MM.1S (cell line): ENCODE data around the gene TSC2.

Source experiments
- DNase-seq: peaks from one replicate; pipeline ENCODE4 v3.0.0-alpha.2; 2015
- H2AFZ ChIP-seq: fragments of 300-600 bp; sonication (generic); 2 replicates; pipeline ENCODE4 v1.6.0; 2016; ENCODE audit warnings: antibody characterized with exemption, low read length
- H3F3A ChIP-seq: fragments of 300-600 bp; sonication (generic); 2 replicates; pipeline ENCODE4 v1.6.1; 2016; ENCODE audit warnings: mild to moderate bottlenecking, antibody characterized with exemption, low read length, moderate library complexity, mixed read lengths; ENCODE audit not compliant: insufficient read depth
- H3K27ac ChIP-seq: fragments of 300-600 bp; sonication (generic); 2 replicates; pipeline ENCODE4 v1.5.1; 2016; ENCODE audit warnings: mild to moderate bottlenecking, low read length
- H3K27me3 ChIP-seq: fragments of 300-600 bp; sonication (generic); replicated peaks from 2 replicates; pipeline ENCODE4 v1.6.0; 2016; ENCODE audit warnings: low read length; ENCODE audit not compliant: insufficient read depth
- H3K36me3 ChIP-seq: fragments of 300-600 bp; sonication (generic); replicated peaks from 2 replicates; pipeline ENCODE4 v1.6.1; 2016; ENCODE audit warnings: mild to moderate bottlenecking, low read length, mixed read lengths; ENCODE audit not compliant: insufficient read depth
- H3K4me1 ChIP-seq: fragments of 300-600 bp; sonication (generic); 2 replicates; pipeline ENCODE4 v1.6.1; 2016; ENCODE audit warnings: low read length, mixed read lengths
- H3K4me2 ChIP-seq: fragments of 300-600 bp; sonication (generic); 2 replicates; pipeline ENCODE4 v1.6.0; 2016; ENCODE audit warnings: low read depth, low read length
- H3K4me3 ChIP-seq: fragments of 300-600 bp; sonication (generic); 2 replicates; pipeline ENCODE4 v1.5.1; 2016; ENCODE audit warnings: low read length, mixed read lengths
- H3K79me2 ChIP-seq: fragments of 300-600 bp; sonication (generic); 2 replicates; pipeline ENCODE4 v1.6.1; 2016; ENCODE audit warnings: mixed run types, low read length, mixed read lengths
- H3K9ac ChIP-seq: fragments of 300-600 bp; sonication (generic); 2 replicates; pipeline ENCODE4 v1.6.1; 2016; ENCODE audit warnings: low read length, mixed read lengths
- H3K9me2 ChIP-seq: fragments of 300-600 bp; sonication (generic); replicated peaks from 2 replicates; pipeline ENCODE4 v1.6.1; 2016; ENCODE audit warnings: mild to moderate bottlenecking, low read length, mixed read lengths; ENCODE audit not compliant: insufficient read depth
- H3K9me3 ChIP-seq: fragments of 300-600 bp; sonication (generic); replicated peaks from 2 replicates; pipeline ENCODE4 v1.6.1; 2016; ENCODE audit warnings: mild to moderate bottlenecking, low read length, mixed read lengths; ENCODE audit not compliant: insufficient read depth
- H4K20me1 ChIP-seq: fragments of 300-600 bp; sonication (generic); 2 replicates; pipeline ENCODE4 v1.6.1; 2016; ENCODE audit warnings: mild to moderate bottlenecking, low read length, moderate library complexity, mixed read lengths; ENCODE audit not compliant: insufficient read depth
- EZH2 ChIP-seq: fragments of 300-600 bp; sonication (generic); optimal IDR thresholded peaks from 2 replicates; pipeline ENCODE3; 2017; ENCODE audit warnings: low read depth, mild to moderate bottlenecking, antibody characterized with exemption, low read length, mixed read lengths
- EZH2phosphoT487 ChIP-seq: fragments of 300-600 bp; sonication (generic); IDR thresholded peaks from 2 replicates; pipeline ENCODE4 v1.6.1; 2018; ENCODE audit warnings: antibody characterized with exemption, low read length
- TF ChIP-seq, protein P1 (sequence below): fragments of 300-600 bp; sonication (generic); IDR thresholded peaks from 2 replicates; pipeline ENCODE4 v1.5.1; 2016; ENCODE audit warnings: antibody characterized with exemption, low read length, mixed read lengths

The TSC2 gene

GRCh38 chr16:2053211-2053610 is 5.4 kb downstream of the TSC2 start:
- no peak overlapping the region for H3K4me3 ChIP-seq
- peaks cover 4% of the 10 kb centered on the region for H3K4me1 ChIP-seq
- H3K9me3 ChIP-seq, result no peaks in the 10 kb centered on the region
- H4K20me1 ChIP-seq, result no peaks in the 10 kb centered on the region
- H3K27ac ChIP-seq, result no peak overlapping the region
- H3K27me3 ChIP-seq, result no peaks in the 10 kb centered on the region
- H2AFZ ChIP-seq, result no peak overlapping the region
- H3K36me3 ChIP-seq, result no peaks in the 10 kb centered on the region
- H3K9ac ChIP-seq, result no peak overlapping the region
- no peaks in the 10 kb centered on the region for H3K9me2 ChIP-seq
- no peak for DNase-seq
- H3K4me2 ChIP-seq, result no peak overlapping the region
- TF ChIP-seq EZH2phosphoT487, result no peak
- TF ChIP-seq, protein P1, sequence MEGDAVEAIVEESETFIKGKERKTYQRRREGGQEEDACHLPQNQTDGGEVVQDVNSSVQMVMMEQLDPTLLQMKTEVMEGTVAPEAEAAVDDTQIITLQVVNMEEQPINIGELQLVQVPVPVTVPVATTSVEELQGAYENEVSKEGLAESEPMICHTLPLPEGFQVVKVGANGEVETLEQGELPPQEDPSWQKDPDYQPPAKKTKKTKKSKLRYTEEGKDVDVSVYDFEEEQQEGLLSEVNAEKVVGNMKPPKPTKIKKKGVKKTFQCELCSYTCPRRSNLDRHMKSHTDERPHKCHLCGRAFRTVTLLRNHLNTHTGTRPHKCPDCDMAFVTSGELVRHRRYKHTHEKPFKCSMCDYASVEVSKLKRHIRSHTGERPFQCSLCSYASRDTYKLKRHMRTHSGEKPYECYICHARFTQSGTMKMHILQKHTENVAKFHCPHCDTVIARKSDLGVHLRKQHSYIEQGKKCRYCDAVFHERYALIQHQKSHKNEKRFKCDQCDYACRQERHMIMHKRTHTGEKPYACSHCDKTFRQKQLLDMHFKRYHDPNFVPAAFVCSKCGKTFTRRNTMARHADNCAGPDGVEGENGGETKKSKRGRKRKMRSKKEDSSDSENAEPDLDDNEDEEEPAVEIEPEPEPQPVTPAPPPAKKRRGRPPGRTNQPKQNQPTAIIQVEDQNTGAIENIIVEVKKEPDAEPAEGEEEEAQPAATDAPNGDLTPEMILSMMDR, result no peak
- no peak for TF ChIP-seq EZH2
- no peaks in the 10 kb centered on the region for H3F3A ChIP-seq
- H3K79me2 ChIP-seq, result peaks cover 16% of the 10 kb centered on the region

DNA sequence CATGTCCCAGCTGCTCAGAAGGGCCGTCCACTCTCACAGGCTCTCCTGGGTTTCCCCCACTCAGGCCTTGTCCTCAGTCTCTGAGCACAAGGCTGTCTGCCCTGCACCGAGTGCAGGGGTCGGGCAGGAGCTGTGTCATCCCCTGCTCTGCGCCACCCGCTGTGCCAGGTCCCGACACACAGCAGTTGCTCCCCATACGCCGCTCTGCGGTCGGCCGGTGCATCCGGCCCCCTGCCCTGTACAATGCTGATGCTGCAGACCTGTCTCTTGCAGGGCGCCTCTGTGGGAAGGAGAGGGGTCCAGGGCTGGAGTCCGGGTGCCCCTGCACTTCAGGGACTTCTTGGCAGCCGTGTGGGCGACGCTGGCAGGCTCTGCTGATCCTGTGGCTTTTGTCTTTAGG is 6.1 kb downstream of the TSC2 start:
- H3K4me1 ChIP-seq, result no peaks in the 10 kb centered on the region; the same call in 1 of the 2 replicates
- no peaks in the 10 kb centered on the region for H3K27me3 ChIP-seq
- no peak for DNase-seq
- peaks cover 9% of the 10 kb centered on the region for H3K79me2 ChIP-seq
- no peaks in the 10 kb centered on the region for H3K9me3 ChIP-seq
- H3K4me3 ChIP-seq, result no peak overlapping the region
- H3F3A ChIP-seq, result no peaks in the 10 kb centered on the region
- no peak overlapping the region for H3K27ac ChIP-seq
- H2AFZ ChIP-seq, result no peak overlapping the region
- H3K9ac ChIP-seq, result no peak overlapping the region
- TF ChIP-seq, protein P1, result no peak
- TF ChIP-seq EZH2phosphoT487 (no peak), EZH2 (no peak)
- no peaks in the 10 kb centered on the region for H3K9me2 ChIP-seq
- no peak overlapping the region for H3K4me2 ChIP-seq
- no peaks in the 10 kb centered on the region for H3K36me3 ChIP-seq
- no peaks in the 10 kb centered on the region for H4K20me1 ChIP-seq

DNA sequence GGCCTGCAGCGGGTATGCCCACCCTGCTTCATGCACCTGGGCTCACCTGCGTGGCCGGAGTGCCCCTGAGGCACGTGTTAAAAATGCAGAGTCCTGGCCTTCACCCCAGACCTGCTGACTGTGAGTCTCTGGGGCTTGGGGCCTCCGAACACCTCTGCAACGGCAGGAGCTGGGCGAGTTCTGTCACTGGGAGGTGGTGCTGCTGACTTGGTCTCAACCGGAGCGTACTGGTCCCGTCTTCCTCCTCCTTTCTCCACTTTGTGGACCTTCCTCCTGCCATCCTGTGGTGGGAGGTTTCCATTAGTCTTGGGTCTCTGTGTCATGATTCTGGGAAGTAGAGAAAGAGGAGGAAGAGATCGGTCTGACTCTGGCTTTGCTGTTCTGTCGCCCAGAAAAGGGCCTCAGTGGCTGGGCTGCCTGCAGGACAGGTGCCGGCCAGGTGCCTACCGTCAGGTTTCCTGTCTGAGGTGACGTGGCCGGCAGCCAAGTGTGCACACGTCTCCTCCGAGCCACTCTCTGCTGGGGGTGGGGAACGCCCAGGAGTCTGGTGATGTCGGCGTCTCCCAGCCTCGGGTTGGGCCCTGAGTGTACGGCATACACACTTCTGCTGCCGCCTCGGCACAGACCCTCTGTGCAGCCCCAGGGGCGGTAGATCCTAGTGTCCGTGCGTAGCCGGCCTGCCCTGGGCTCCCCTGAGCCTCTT is 6.9 kb downstream of the TSC2 start:
- H3K9ac ChIP-seq, result no peak overlapping the region
- H3K4me2 ChIP-seq, result no peak overlapping the region
- H3K36me3 ChIP-seq, result no peaks in the 10 kb centered on the region
- H3K27me3 ChIP-seq, result no peaks in the 10 kb centered on the region
- H3K4me1 ChIP-seq, result no peaks in the 10 kb centered on the region
- H3K4me3 ChIP-seq, result no peak overlapping the region
- H3K27ac ChIP-seq, result no peak overlapping the region
- H3K9me2 ChIP-seq, result no peaks in the 10 kb centered on the region
- H4K20me1 ChIP-seq, result no peaks in the 10 kb centered on the region
- no peaks in the 10 kb centered on the region for H3F3A ChIP-seq
- H3K9me3 ChIP-seq, result no peaks in the 10 kb centered on the region
- DNase-seq, result no peak
- peaks cover 1% of the 10 kb centered on the region; the same call in 1 of the 2 replicates for H3K79me2 ChIP-seq
- no peak overlapping the region for H2AFZ ChIP-seq
- TF ChIP-seq EZH2phosphoT487 (no peak), EZH2 (no peak)
- TF ChIP-seq, protein P1, result no peak
